ENCODE results near the gene TSPYL4. TPM values are rescaled to one million over a fixed set of nuclear protein-coding genes. Genes with fewer than 3 reads are reported as not detected.

The TSPYL4 gene
- total RNA-seq, 2 experiments from 2014 or later = 7.8 to 8.0 TPM

DNA sequence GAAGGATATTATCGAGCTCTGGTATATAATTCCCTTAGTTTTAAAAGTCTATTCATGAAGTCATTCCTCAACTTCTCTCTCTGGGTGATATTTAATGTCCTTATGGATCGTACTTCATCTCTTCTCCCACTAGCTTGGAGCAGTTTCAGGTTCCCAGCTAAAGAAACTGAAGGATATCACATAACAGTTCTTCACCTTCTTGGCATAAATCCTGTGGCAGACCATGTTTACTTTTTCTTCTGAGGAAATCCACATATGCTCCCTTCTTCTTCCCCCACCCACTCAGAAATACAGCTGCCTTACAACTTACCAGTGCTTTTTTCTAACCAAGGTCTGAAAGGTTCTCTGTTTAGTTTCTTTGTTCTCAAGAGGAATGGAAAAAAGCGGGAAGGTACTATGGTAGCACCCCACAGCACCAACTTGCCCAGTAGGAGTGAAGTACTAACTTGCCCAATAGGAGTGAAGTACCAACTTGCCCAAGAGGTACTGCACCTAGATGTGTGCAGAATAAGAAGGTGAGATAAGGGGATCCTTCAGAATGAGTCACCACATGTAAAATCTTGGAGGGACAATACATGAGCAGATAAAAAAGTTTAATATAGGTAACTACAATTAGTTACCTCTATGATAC, 53.1 kb downstream of the TSPYL4 start:
- Mint-ChIP-seq H3K27me3 (ENCODE audit: low read depth) (no peaks in the 10 kb centered on the region), H3K36me3 (ENCODE audit: low read depth) (peaks cover 2% of the 10 kb centered on the region), H3K27ac (no peak overlapping the region), H3K4me3 (no peak overlapping the region), H3K9me3 (no peaks in the 10 kb centered on the region), H3K4me1 (ENCODE audit: low read depth) (no peaks in the 10 kb centered on the region)
- no peak for DNase-seq
- intact Hi-C loops (cut with micrococcal nuclease) = no loop called here
- CTCF ChIA-PET = no interaction called here

Other genes with a start within 250 kb of the TSPYL4 start
- not detected for gene FRK, start 193.2 kb downstream of the TSPYL4 start, total RNA-seq
- gene NT5DC1, start 153.2 kb downstream of the TSPYL4 start, total RNA-seq = 10 to 100 TPM; 59.7 to 62.6 TPM
- not detected for gene COL10A1, start 127.9 kb downstream of the TSPYL4 start, total RNA-seq
- gene TSPYL1, start 25.9 kb upstream of the TSPYL4 start, total RNA-seq = 10 to 100 TPM; 33.4 to 34.7 TPM
- 1 to 10 TPM; 2.1 to 3.2 TPM for gene DSE, start 116.9 kb upstream of the TSPYL4 start, total RNA-seq
- gene CALHM6, start 207.3 kb upstream of the TSPYL4 start, total RNA-seq = 1 to 10 TPM; 3.1 to 3.4 TPM